Measurements from ENCODE around the gene HRAS.

HRAS gene

DNA sequence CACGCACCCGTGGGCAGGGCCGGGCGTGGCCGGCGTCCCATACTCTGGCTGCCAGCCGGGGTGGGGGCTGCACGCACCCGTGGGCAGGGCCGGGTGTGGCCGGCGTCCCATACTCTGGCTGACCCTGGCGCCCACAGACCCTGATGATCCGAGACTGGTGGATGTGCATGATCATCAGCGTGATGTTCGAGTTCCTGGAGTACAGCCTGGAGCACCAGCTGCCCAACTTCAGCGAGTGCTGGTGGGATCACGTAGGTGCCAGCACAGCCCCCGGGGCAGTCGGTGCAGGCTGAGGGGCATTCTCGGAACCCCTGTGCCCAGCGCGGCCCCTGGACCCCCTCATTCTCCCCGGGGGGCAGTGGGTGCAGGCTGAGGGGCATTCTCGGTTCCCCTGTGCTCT lies 47.3 kb downstream of the HRAS start:
- H3K36me3 ChIP-seq (ENCODE audit: control insufficient read depth in 2 of 2, insufficient read depth in 2 of 2, low read length in 2 of 2) = peaks cover 0 to 4% of the 10 kb centered on the region in 2 donors
- no peak overlapping the region for H3K27ac ChIP-seq (ENCODE audit: low read length)

GRCh38 chr11:487571-488021 lies 47.8 kb downstream of the HRAS start:
- no peaks in the 10 kb centered on the region for H3K27me3 ChIP-seq (ENCODE audit: control insufficient read depth in 1 of 2, insufficient read depth in 2 of 2, low read length in 2 of 2)
- no peak overlapping the region for H3K4me3 ChIP-seq (ENCODE audit: low read length in 2 of 2)
- H3K27ac ChIP-seq (ENCODE audit: low read length) = no peak overlapping the region
- H3K4me1 ChIP-seq (ENCODE audit: control insufficient read depth, insufficient read depth, low read length) = no peaks in the 10 kb centered on the region
- H3K36me3 ChIP-seq (ENCODE audit: control insufficient read depth in 2 of 2, insufficient read depth in 2 of 2, low read length in 2 of 2) = peaks cover 0 to 4% of the 10 kb centered on the region in 2 donors
- no peak overlapping the region for H3K9ac ChIP-seq (ENCODE audit: low read length in 2 of 2)
- no peaks in the 10 kb centered on the region for H3K9me3 ChIP-seq (ENCODE audit: control insufficient read depth in 2 of 2, low read length in 2 of 2)

More for the DNA sequence above, 47.3 kb downstream of the HRAS start:
- Histone ChIP-seq H3K9me3 (ENCODE audit: control insufficient read depth in 2 of 2, low read length in 2 of 2) (no peaks in the 10 kb centered on the region), H3K9ac (ENCODE audit: low read length in 2 of 2) (no peak overlapping the region), H3K4me3 (ENCODE audit: low read length in 2 of 2) (no peak overlapping the region), H3K27me3 (ENCODE audit: control insufficient read depth in 1 of 2, insufficient read depth in 2 of 2, low read length in 2 of 2) (no peaks in the 10 kb centered on the region), H3K4me1 (ENCODE audit: control insufficient read depth, insufficient read depth, low read length) (no peaks in the 10 kb centered on the region)

DNA sequence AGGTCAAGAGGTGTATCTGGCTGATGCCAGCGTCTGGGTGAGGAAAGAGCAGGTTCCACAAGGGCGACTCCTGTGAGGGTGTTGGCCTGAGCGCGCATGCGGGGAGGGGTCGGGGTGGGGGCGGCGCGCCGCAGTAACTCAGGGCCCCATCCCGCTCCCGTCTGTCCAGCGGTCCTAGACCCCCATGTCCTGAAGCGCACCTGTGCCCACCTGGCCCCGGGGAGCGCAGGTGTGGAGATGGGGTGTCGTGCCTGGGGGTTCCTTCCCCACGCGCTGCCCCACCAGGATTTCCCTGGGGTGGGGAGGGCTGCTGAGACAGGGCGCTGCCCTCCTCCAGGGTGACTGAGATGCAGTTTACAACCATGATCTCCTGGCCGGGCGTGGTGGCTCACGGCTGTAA lies 49.2 kb downstream of the HRAS start:
- H3K9me3 ChIP-seq (ENCODE audit: control insufficient read depth in 2 of 2, low read length in 2 of 2) = no peaks in the 10 kb centered on the region

GRCh38 chr11:484616-485015 lies 50.8 kb downstream of the HRAS start:
- Histone ChIP-seq H3K36me3 (ENCODE audit: control insufficient read depth in 2 of 2, insufficient read depth in 2 of 2, low read length in 2 of 2) (peaks cover 0 to under 1% of the 10 kb centered on the region in 2 donors), H3K4me1 (ENCODE audit: control insufficient read depth, insufficient read depth, low read length) (no peaks in the 10 kb centered on the region)

More for the DNA sequence above, 49.2 kb downstream of the HRAS start:
- Histone ChIP-seq H3K4me1 (ENCODE audit: control insufficient read depth, insufficient read depth, low read length) (no peaks in the 10 kb centered on the region), H3K36me3 (ENCODE audit: control insufficient read depth in 2 of 2, insufficient read depth in 2 of 2, low read length in 2 of 2) (peaks cover 0 to 4% of the 10 kb centered on the region in 2 donors), H3K27ac (ENCODE audit: low read length) (no peak overlapping the region), H3K27me3 (ENCODE audit: control insufficient read depth in 1 of 2, insufficient read depth in 2 of 2, low read length in 2 of 2) (no peaks in the 10 kb centered on the region), H3K9ac (ENCODE audit: low read length in 2 of 2) (no peak overlapping the region), H3K4me3 (ENCODE audit: low read length in 2 of 2) (no peak overlapping the region)

More at GRCh38 chr11:484616-485015, 50.8 kb downstream of the HRAS start:
- Histone ChIP-seq H3K9me3 (ENCODE audit: control insufficient read depth in 2 of 2, low read length in 2 of 2) (no peaks in the 10 kb centered on the region), H3K27ac (ENCODE audit: low read length) (no peak overlapping the region), H3K27me3 (ENCODE audit: control insufficient read depth in 1 of 2, insufficient read depth in 2 of 2, low read length in 2 of 2) (no peaks in the 10 kb centered on the region), H3K4me3 (ENCODE audit: low read length in 2 of 2) (no peak overlapping the region), H3K9ac (ENCODE audit: low read length in 2 of 2) (no peak overlapping the region)
